LNCAP (cell line): Measurements from ENCODE around the gene EXD3.

Experiments
- CTCF ChIP-seq: fragments of 450-650 bp; IDR thresholded peaks from 2 replicates; pipeline ENCODE4 v1.5.1; 2017; ENCODE audit warnings: mild to moderate bottlenecking

Gene EXD3

GRCh38 chr9:137416006-137416562 lies 6.9 kb downstream of the EXD3 start:
- no peak for TF ChIP-seq CTCF

- no peak for TF ChIP-seq CTCF
These were observed 7.5 kb downstream of the EXD3 start for GRCh38 chr9:137415451-137415850.

GRCh38 chr9:137412431-137412830 lies 10.5 kb downstream of the EXD3 start:
- TF ChIP-seq CTCF = no peak

- no peak for TF ChIP-seq CTCF
These were observed 11.1 kb downstream of the EXD3 start for GRCh38 chr9:137411645-137412380.

GRCh38 chr9:137411260-137411644 lies 11.7 kb downstream of the EXD3 start:
- TF ChIP-seq CTCF = no peak

GRCh38 chr9:137410891-137411249 lies 12.1 kb downstream of the EXD3 start:
- TF ChIP-seq CTCF = no peak

- no peak for TF ChIP-seq CTCF
These were observed 13.4 kb downstream of the EXD3 start for GRCh38 chr9:137409515-137409914.
